Activated CD4-positive, CD25-positive, alpha-beta regulatory T cell (primary cell): ENCODE data around the gene RNF149.
"Not testable (repeated sequence)": the region's sequence is repeated elsewhere in the genome, so short reads cannot be mapped to it uniquely, and the experiment has no call there.

Experiments
- DNase-seq, 4 experiments: peaks; one replicate each; lab custom pipeline; 2025; lab: John Stamatoyannopoulos, UW

Gene RNF149

DNA sequence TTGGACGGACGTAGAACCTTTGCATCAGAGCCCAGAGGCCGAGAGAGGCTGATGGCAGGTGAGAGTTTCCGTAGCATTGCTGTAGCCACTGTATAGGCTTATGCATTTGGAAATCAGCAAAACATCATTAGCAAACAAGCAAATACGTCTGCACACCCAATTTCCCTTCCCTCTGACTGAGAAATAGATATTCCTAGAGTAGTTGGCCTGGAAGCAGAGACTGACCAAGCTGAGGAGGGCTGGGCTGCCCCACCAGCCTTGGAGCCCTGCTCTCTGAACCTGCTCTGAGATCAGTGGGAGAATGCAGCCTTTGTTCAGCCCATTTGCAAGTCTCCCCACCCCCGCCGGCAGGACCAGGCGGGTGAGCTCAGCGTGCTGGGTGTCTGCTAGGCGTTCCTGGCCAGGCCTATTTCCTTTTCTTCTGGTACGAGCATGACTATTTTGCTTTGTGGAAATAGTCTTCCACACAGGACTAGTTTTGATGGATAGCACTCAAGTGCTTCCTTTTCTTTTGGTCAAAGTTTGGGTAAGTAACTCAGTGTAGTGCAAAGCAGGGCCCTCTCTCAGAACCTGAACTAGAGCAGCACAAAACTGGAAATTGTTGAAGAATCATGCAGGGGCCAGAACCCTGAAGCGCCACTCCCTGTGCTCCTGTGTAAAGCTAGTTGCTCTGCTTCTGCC lies 21.9 kb upstream of the RNF149 start:
- DNase-seq = no peak

DNA sequence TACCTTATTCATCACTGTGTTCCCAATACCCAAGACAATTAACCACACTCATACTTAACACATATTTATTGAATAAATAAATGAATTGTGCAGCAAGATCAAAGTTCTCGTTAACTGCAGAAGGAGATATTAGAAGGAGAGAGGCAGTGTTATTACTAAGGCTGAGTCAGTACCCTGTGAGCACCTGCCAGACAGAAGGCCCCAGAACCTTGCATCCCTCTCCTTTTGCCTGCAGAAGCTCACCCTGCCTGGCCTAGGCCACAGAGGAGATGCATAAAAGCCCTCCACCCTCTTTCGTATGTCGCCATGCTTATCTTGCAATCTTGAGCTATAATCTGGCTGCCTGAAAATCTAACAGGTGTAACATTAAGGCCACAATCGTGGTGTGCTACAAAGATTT lies 20.5 kb upstream of the RNF149 start:
- DNase-seq = no peak

DNA sequence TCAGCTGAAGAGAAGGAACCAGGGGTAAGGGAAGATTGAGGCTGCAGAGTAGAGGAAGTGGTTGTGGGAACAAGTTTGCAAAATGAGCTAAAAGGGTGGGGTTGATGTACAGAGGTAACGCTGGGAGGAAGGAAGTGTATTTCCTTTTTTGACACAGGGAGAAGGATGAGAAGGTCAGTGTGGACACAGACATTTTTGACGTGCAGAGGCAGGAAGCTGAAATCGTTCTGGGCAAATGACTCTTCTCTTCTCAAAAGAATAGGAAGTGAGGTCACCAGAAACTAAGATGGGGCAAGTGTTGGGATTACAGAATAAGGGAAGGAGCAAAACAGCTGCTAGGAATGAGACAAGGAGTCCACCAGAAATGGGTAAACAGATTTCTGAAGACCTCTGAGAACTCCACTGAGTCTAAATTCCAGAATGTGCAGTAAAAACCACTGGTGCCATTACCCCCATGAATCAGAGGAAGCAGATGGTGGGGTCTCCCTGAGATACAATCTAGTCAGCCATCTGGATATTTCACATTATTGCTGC lies 20.0 kb upstream of the RNF149 start:
- DNase-seq = no peak

DNA sequence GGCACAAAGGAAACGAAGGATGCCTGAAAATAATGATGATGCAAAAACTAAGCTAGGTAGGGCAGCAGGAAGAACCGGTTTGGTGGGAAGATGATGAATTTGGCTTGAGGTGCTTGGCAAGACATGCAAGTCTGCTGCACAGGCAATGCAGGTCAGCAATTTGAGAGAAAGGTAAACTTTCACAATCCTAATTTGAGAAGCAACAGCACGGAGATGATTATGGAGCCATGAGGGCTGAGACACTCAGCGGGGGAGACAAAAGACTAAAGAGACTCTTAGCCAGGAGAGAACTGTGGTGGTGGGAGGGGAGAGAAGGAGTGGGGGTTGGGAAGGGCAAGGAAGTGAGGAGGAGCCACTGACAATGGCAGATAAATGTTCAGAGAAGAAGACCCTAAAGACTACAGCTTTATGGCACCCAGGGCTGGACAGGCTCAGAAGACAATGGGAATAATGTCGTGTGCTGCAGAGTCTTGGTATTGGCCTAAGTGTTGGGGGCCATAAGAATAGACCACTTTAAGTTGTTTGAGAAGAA lies 19.4 kb upstream of the RNF149 start:
- DNase-seq = no peak

- DNase-seq = no peak
These were observed 16.9 kb upstream of the RNF149 start for GRCh38 chr2:101325425-101325824.

DNA sequence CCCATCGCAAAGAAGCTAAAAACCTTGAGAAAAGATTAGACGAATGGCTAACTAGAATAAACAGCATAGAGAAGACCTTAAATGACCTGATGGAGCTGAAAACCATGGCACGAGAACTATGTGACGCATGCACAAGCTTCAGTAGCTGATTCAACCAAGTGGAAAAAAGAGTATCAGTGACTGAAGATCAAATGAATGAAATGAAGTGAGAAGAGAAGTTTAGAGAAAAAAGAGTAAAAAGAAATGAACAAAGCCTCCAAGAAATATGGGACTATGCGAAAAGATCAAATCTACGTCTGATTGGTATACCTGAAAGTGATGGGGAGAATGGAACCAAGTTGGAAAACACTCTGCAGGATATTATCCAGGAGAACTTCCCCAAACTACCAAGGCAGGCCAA lies 8.1 kb upstream of the RNF149 start:
- not testable (repeated sequence) for DNase-seq

DNA sequence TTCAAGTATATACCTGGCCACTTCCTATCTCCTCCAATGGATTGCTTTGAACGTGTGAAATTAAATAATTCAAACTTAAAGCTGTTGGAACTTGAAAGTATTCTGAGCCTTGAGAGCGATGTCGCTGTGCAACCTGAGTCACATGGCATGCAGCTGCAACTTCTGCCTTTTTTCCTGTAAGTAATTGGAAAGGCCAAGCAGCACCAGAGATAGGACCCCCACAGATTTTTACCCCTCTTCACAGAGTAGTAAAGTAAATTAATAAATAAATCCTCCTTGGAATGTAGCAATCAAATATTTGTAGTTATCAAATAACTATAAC lies 3.2 kb upstream of the RNF149 start:
- DNase-seq = no peak

DNA sequence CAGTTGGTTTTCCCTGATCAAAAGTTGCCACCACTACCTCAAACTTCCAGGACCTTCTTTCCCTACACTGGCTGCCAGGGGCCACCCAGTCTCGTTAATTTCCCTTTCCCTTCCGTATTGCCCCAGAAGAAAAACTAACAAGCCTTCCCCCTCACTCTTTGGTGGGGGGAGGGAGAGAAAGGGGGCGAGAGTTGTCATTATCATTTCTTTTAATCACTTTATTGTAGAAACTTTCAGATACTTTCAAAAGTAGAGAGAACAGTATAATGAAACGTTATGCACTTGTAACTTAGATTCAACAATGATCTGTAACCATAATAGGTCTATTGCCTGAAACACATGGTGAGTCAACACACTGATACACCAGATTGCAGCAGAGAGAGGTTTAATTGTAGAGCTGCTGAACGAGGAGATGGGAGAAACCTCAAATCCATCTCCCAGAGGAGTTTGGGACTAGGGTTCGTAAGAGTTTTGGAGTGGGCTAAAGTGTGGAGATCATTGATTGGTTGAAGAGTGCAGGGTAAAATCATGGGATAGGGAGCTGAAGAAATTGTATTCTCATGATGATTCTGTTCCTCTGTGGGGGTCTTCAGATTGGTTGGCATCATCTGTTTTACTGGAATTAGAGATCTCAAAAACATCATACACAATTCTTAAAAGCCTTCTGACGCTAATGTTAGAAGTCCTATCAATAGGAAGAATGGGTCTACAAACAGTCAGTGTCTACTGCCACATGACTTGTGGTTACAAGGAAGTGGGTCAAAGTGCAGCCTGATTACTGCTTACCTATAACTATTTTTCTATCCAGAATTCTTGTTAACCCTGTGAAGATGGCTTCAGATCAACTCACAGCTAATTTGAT lies 2.6 kb upstream of the RNF149 start:
- no peak for DNase-seq

DNA sequence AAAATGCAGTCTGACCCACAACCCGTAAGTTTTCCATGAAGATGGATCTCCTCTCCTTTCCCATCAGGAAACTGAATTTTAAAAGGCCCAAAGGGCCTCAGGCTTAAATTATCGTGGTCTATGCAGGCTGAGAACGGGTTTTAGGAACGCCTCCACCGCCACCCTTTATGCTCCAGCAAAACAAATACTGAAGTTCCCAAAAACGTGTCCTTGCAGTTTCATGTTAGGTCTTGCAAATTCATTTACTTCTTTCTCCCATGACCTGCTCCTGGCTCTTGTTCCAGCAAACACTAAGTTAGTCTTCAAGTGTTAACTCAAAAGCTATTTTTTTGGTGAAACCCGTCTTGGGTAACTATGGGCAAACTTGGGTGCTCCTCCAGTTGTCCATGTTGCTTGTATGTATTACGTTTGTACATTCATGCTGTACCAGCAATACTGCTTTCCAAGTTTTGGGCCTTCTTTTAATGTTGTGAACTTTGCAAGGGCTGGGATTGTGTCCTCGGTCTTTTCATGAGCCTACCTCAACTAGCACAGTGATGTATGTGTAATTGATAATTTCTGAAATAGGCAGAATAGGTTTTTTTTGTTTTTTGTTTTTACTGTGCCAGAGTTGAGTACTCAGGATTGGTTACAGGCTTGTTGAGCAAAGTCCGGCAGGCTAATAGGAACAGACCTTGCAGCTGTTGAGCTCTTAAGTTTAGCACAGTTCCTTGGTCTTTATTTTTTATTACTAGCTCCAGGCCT lies 1.8 kb upstream of the RNF149 start:
- DNase-seq = no peak

GRCh38 chr2:101307950-101308431 lies 510 bp downstream of the RNF149 start:
- no peak for DNase-seq

DNA sequence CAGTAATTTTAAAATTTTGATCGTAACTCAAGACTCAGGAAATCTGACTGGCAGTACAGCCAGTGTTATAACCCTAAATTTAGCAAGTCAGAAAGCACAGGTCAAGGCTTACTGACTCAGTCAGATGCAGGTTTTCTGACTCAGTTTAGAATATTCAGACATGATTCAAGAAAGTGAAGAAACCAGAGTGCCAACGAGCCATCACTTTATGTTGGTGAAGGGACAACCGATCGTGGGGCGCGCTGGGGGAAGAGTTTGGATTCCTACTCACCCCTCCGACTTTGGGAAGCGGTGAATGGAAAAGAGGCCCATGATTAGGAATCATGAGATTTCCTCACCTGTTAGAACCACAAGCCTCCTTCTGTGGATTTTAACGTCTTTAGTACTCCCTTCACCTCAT lies 998 bp downstream of the RNF149 start:
- DNase-seq = no peak

DNA sequence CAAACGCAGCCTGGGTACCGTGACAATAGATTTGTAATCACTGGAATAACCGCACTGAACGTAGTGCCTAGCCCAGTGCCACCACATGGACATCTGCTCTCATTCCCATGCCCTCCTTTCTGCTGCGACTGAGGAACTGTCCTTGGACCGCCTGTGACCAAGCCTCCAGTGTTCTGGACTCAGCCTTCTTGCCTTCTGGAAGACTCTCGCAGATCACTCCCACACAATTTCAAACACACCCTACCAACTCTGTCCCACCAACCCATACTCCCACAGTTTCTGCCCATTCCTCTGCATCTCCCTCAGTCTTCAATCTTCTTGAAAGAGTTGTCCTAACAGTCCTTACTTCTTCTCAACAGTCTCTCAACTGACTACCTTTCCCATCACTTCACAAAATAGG lies 2.1 kb downstream of the RNF149 start:
- DNase-seq = no peak

GRCh38 chr2:101305492-101306078 lies 2.9 kb downstream of the RNF149 start:
- DNase-seq = no peak

DNA sequence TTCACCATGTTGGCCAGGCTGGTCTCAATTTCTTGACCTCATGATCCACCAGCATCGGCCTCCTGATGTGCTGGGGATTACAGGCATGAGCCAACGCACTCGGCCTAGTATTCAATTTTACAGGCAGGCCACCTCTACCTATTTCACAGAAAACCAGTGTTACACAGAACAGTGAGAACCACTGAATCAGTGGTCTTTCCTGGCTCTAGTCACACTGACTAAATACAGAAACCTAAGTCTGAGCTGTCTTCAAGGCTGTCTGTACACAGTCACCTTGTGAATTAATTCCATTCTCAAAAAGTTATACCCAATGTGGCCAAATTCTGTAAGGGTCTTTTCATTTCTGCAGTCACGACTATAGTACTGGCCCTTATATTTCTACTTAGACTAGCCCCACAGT lies 3.5 kb downstream of the RNF149 start:
- DNase-seq = no peak

- DNase-seq = no peak
These were observed 4.8 kb downstream of the RNF149 start for GRCh38 chr2:101303688-101304087.

- DNase-seq = no peak
These were observed 6.5 kb downstream of the RNF149 start for GRCh38 chr2:101302016-101302415.

- DNase-seq = no peak
These were observed 7.7 kb downstream of the RNF149 start for GRCh38 chr2:101300836-101301235.

GRCh38 chr2:101300164-101300563 lies 8.3 kb downstream of the RNF149 start:
- DNase-seq = no peak

DNA sequence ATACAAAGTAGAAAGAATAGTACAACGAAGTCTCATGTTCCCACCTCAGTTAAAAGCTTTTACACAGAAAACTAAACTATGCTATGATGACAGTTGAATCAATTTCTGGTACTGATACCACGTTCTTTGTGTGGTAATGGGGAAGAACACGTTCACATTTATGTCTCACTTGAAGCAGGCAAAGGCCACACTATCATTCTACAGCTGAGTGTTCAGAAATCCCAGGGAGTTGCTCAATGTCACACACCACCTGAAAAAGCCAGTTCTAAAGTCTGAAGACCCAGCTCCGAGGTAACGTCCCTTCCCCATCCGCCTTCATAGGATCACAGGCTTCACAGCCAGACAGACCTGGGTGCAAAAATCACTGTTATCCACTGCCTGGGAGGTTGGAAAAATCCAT lies 8.9 kb downstream of the RNF149 start:
- no peak for DNase-seq

GRCh38 chr2:101297383-101297782 lies 11.1 kb downstream of the RNF149 start:
- no peak for DNase-seq

DNA sequence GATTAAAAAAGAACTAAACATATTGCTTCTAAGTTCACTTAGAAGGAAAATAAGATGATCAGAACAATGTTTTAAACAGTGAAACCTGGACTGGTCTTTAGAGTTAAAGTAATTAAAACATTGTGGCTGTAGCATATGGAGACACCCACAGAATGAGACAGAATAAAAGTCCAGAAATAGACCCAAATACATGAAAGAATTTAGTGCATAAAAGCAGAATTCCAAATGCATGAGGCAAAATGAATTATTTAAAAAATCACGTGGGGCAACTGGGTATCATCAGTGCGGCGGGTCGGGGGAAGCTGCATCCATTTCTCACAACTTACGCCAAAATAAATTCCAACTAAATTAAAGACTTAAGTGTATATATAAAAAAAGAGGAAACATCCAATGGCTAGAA lies 12.1 kb downstream of the RNF149 start:
- no peak for DNase-seq

DNA sequence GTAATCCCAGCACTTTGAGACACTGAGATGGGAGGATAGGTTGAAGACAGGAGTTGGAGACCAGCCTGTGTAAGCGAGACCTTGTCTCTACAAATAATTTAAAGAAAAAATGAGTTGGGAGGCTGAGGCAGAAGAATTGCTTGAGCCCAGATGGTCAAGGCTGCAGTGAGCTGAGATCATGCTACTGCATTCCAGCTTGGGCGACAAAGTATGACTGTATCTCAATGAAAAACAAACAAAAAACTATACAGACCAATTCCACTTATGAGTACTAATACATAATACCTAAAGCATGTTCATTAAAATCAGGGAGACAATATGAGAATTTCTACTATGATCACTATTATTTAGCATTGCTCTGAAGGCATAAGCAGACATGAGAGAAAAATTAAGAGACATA lies 12.6 kb downstream of the RNF149 start:
- no peak for DNase-seq
